NCI-H2196 (cell line): ENCODE measurements around the gene EIPR1.

Experiments used
- DNase-seq: peaks from one replicate; lab custom pipeline; 2025; ENCODE audit not compliant: unreplicated experiment; lab: John Stamatoyannopoulos, UW

Gene EIPR1

GRCh38 chr2:3309496-3310355 lies 67.9 kb downstream of the EIPR1 start:
- no peak for DNase-seq

DNA sequence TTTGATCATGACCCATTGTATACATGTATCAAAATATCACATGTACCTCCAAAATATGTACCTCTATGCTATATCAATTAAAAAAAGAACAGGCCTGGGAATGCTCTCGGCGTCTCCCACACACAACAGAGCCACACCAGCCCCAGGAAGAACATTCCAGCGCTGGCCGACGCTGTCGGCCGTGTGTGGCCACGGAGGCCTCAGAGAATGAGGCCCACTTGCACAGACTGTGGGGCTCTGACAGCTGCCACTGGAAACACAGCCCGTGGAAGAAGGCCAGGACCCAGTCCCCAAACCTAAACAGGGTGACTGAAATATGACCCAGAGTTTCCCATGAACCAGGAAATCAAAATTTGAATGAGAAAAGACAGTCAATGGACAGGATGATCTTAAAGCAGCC lies 69.7 kb downstream of the EIPR1 start:
- no peak for DNase-seq

DNA sequence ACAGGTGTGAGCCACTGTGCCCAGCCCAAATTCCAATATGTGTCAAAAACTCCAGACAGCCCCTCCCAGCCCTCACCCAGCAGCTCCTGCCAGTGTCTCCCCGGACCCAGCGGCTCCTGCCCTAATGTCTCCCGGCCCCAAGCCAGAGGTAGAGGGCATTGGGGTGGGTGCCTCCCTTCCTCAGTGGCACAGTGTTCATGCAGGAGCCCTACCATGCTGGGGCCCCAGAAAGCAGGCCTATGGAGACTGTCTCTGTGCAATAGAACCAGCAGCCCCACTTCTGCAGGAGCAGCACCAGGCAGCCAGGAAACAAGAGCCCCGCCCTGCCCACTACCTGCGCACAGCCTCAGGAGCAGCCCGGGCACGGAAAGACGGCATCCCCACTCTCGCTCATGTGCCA lies 70.4 kb downstream of the EIPR1 start:
- DNase-seq = no peak

- DNase-seq = no peak
These were observed 71.7 kb downstream of the EIPR1 start for GRCh38 chr2:3305952-3306351.

DNA sequence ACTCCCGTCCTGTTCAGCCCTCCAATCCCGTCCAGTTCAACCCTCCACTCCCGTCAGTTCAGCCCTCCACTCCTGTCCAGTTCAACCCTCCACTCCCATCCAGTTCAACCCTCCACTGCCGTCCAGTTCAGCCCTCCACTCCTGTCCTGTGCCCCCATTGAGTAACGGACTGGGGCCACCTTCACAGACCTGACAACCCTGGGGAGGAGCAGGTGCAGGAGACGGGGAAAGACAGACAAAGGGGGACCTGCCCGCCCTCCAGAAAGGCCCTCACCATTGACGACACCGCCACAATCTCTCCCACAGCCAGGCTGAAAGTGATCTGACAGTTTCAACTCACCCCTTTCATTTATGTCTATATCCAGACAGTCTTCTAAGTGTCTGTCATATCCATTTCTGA lies 72.2 kb downstream of the EIPR1 start:
- no peak for DNase-seq

GRCh38 chr2:3303583-3304406 lies 73.8 kb downstream of the EIPR1 start:
- DNase-seq = peak; percentile 91

DNA sequence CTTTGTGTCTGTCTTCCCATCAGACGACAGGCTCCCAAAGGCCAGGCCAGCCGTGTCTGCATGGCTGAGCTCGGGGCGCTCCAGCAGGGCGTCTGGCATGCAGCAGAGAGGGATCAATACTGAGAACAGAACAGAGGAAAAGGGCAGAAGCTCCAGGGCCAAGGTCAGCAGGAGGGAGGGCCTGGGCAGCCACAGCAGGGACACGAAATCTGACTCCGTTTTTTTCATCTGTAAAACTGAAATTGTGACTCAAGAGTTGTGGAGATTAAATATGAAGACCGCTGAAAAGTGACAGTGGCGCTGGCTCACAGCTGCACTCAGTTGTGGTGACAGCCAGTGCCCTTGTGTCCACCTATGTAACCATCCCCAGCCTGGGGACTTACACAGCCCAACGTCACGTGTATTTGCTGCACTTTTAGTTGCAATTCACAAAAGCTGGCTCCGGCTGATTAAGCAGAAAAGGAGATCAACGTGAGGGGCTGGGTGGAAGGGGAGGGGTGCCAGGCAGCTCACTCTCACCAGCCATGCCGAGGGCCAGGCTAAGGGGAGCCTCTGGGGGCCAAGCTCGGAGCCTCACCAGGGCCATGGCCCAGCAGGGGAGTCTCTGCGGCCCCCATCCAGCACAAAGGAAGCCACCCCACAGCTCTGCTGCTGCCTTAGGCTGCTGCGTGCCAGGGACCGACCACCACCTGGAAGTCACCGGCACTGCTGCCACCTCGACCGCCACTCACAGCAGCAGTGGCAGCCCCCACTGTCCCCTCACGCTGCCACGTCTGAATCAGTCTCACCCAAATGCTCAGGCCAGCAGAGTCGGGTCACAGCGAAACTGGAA lies 74.7 kb downstream of the EIPR1 start:
- no peak for DNase-seq

- DNase-seq = no peak
These were observed 75.2 kb downstream of the EIPR1 start for GRCh38 chr2:3302421-3302750.

GRCh38 chr2:3301001-3301400 lies 76.6 kb downstream of the EIPR1 start:
- no peak for DNase-seq

GRCh38 chr2:3300224-3300995 lies 77.2 kb downstream of the EIPR1 start:
- DNase-seq = no peak

- no peak for DNase-seq
These were observed 77.9 kb downstream of the EIPR1 start for GRCh38 chr2:3299703-3300102.

DNA sequence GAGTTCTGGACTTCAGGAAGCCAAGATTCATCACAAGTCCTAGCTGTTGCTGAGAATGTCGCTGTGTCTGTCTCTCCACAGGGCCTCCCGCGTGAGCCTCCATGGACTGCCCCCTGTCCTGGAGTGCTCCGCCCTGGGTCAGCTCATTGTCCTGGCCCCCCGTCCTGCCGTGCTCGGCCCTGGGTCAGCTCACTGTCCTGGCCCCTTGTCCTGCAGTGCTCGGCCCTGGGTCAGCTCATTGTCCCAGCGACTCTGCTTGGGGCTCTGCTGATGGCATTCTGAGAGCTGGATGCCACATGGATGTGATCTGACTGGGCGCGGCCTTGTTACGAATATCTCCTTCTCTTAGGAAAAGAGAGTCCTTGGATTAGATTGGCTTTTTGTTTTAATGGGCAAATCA lies 78.5 kb downstream of the EIPR1 start:
- DNase-seq = no peak

DNA sequence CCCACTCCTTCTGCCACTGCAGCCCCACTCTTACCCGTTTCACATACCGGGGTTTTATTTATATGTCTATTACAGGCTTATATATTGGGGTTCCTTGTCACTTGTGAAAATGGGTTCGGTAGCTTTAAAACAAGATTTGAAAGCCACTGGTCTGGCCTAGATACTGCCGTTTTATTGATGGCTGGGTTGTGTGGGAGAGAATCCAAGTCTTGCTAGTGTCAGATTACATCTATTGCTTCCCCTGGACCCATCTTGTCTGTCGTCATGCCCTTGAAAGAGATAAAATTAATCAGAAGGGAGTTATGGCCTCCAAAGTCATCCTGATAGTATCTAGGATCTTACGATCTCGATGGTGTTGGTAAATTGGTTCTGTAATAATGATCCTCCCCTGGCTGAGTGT lies 79.4 kb downstream of the EIPR1 start:
- no peak for DNase-seq

DNA sequence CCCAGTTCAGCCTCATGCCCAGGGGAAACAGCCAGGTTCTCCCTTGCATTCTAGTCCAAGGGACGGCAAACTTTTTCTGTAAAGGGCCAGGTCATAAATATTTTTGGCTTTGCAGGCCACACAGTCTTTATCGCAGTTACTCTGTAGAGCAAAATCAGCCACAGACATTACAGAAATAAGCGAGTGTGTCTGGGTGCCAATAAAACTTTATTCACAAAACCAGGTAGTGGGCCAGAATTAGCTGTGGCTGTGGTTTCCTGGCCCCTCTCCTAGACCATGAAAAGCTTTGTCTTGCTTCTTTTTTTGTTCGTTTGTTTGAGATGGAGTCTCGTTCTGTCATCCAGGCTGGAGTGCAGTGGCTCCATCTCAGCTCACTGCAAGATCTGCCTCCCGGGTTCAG lies 80.1 kb downstream of the EIPR1 start:
- DNase-seq = no peak

DNA sequence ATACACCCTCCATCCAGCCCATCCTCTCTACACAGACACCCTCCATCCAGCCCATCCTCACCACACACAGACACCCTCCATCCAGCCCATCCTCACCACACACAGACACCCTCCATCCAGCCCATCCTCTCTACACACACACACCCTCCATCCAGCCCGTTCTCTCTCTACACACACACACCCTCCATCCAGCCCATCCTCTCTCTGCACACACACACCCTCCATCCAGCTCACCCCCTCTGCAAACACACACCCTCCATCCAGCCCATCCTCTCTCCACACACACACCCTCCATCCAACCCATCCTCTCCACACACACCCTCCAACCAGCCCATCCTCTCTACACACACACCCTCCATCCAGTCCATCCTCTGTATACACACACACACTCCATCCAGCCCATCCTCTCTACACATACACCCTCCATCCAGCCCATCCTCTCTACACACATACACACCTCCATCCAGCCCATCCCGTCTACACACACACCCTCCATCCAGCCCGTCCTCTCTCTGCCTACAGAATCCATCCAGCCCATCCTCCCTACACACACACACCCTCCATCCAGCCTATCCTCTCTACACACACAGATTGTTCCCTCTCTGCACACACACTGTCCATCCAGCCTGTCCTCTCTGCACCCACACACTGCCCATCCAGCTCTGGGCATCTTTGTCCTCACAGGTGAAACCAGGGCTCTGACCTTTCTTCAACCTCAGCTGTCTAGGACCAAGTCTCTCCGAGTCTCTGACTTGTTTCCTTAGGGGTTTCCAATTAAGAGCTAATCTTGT lies 81.2 kb downstream of the EIPR1 start:
- DNase-seq = no peak

DNA sequence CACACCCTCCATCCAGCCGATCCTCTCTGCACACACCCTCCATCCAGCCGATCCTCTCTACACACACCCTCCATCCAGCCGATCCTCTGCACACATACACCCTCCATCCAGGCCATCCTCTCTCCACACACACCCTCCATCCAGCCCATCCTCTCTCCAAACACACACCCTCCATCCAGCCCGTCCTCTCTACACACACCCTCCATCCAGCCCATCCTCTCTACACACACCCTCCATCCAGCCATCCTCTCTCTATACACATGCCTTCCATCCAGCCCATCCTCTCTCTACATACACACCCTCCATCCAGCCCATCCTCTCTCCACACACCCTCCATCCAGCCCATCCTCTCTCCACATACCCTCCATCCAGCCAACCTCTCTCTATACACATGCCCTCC lies 83.1 kb downstream of the EIPR1 start:
- DNase-seq = no peak

DNA sequence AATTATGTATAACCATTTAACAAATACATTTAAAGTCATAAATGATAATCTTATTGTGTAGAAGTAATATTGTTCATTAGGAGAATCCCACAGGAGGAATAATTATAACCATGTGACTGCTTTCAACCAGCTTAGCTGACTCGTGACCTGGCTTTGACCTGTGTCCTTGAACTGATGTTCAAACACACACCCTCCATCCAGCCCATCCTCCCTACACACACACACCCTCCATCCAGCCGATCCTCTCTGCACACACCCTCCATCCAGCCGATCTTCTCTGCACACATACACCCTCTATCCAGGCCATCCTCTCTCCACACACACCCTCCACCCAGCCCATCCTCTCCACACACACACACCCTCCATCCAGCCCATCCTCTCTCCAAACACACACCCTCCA lies 83.5 kb downstream of the EIPR1 start:
- no peak for DNase-seq

DNA sequence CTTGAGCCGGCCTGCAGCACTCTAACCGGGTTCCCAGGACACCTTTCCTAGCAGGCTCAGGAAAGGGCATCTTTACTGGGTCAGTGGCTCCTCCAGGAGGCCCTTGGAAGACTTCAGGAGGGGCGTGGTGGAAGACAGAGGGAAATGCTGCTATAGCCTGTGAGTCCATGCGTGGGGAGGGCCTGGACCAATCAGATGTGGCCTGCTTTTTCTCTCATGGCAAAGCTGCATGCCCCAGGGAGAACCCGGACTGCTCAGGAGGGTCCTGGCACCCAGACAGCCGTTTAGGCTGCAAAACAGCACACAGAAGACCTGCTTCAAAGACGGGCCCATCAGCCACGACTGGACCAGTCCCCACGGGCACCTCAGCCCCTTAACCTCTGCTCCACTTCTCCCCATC lies 84.4 kb downstream of the EIPR1 start:
- DNase-seq = no peak

DNA sequence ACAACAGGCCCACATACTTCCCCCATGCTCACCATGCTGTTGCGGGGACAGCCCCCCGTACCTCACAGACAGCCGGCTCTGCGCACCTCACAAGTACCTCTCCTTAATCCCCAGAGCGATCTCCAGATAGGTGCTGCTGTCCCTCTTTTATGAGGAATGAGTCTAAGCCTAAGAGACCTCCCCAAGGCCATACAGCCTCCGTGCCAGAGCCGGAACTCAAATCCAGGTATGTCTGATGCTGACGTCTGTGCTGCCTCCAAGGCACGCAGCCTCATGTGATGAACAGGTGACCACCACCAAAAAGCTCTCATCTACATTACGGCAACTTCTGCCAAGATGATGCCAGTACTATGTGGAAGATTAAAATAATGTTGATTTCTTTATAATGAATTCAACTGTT lies 85.2 kb downstream of the EIPR1 start:
- no peak for DNase-seq

DNA sequence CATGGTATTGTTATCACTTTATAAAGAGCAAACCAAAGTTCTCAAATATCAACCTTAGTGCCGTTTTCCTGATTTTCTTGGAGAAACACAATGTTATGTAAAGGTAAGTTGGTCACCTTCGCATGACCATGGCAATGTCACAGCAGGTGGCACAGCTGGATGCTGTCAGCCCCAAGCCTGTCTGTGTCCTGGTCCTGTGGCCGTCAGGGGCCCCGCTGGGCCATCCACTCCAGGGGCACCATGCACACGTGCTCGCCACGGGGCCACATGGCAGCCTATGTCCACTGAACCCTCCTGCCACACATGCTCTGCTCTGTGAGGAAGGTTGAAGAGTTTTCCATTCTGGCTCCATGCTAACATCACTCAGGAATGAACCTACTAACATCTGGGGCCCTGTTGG lies 85.9 kb downstream of the EIPR1 start:
- DNase-seq = no peak
